Ishikawa (cell line): ENCODE data around the gene P2RY1.

Experiments used
- CREB1 ChIP-seq: IDR thresholded peaks from 2 replicates; pipeline ENCODE4 v1.6.1; 2012; ENCODE audit warnings: low read depth
- EGR1 ChIP-seq: IDR thresholded peaks from 2 replicates; pipeline ENCODE4 v1.6.1; 2012
- EP300 ChIP-seq: IDR thresholded peaks from 2 replicates; pipeline ENCODE4 v1.6.1; 2012; ENCODE audit warnings: borderline replicate concordance
- FOXM1 ChIP-seq: IDR thresholded peaks from 2 replicates; pipeline ENCODE4 v1.6.1; 2012; ENCODE audit warnings: low read depth, borderline replicate concordance
- NFIC ChIP-seq: IDR thresholded peaks from 2 replicates; pipeline ENCODE4 v1.6.1; 2012
- RAD21 ChIP-seq: IDR thresholded peaks from 2 replicates; pipeline ENCODE4 v1.6.1; 2012; ENCODE audit warnings: low read depth
- TAF1 ChIP-seq: IDR thresholded peaks from 2 replicates; pipeline ENCODE4 v1.6.1; 2012; ENCODE audit warnings: low read depth, mild to moderate bottlenecking
- TCF12 ChIP-seq: IDR thresholded peaks from 2 replicates; pipeline ENCODE4 v1.6.1; 2012; ENCODE audit warnings: low read depth
- ZBTB7A ChIP-seq: IDR thresholded peaks from 2 replicates; pipeline ENCODE4 v1.6.1; 2012; ENCODE audit warnings: low read depth
- TF ChIP-seq, protein P1 (sequence below): IDR thresholded peaks from 2 replicates; pipeline ENCODE4 v1.6.1; 2012; ENCODE audit warnings: low read depth, mild to moderate bottlenecking
- TF ChIP-seq, protein P2 (sequence below): IDR thresholded peaks from 2 replicates; pipeline ENCODE4 v1.6.1; 2012
- TF ChIP-seq, protein P3 (sequence below): IDR thresholded peaks from 2 replicates; pipeline ENCODE4 v1.6.1; 2012

DNA sequence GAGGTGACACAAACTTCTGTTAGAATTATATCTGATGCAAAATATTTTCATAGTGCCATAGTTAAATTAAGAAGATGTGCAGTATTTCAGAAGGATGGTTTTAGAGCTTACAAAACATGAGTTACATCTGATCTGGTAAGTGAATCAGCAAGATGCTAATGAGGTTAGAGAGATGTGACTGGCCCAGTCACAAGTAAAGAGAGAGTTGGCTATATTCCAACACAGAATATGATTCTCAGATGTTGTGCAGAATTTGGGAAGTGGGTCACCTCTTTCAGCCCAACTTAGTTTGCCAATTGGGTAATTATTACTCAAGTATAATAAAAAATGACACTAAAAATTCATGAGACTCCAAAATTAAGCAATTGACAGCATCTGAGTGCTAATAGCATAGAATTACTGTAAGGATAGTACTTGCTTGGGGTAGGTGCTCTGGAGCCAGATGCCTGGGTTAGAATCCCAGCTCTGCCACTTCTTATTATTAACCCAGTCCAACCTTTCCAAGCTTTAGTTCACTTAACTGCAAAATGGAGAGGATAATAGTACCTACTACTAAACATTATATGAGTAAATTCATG lies 30.8 kb downstream of the P2RY1 start:
- TF ChIP-seq FOXM1 (no peak), RAD21 (no peak), EP300 (no peak), TCF12 (no peak), NFIC (no peak), TAF1 (no peak), CREB1 (no peak), EGR1 (no peak), ZBTB7A (no peak)
- TF ChIP-seq, protein P1, sequence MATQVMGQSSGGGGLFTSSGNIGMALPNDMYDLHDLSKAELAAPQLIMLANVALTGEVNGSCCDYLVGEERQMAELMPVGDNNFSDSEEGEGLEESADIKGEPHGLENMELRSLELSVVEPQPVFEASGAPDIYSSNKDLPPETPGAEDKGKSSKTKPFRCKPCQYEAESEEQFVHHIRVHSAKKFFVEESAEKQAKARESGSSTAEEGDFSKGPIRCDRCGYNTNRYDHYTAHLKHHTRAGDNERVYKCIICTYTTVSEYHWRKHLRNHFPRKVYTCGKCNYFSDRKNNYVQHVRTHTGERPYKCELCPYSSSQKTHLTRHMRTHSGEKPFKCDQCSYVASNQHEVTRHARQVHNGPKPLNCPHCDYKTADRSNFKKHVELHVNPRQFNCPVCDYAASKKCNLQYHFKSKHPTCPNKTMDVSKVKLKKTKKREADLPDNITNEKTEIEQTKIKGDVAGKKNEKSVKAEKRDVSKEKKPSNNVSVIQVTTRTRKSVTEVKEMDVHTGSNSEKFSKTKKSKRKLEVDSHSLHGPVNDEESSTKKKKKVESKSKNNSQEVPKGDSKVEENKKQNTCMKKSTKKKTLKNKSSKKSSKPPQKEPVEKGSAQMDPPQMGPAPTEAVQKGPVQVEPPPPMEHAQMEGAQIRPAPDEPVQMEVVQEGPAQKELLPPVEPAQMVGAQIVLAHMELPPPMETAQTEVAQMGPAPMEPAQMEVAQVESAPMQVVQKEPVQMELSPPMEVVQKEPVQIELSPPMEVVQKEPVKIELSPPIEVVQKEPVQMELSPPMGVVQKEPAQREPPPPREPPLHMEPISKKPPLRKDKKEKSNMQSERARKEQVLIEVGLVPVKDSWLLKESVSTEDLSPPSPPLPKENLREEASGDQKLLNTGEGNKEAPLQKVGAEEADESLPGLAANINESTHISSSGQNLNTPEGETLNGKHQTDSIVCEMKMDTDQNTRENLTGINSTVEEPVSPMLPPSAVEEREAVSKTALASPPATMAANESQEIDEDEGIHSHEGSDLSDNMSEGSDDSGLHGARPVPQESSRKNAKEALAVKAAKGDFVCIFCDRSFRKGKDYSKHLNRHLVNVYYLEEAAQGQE: no peak
- TF ChIP-seq, protein P2, sequence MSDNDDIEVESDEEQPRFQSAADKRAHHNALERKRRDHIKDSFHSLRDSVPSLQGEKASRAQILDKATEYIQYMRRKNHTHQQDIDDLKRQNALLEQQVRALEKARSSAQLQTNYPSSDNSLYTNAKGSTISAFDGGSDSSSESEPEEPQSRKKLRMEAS: no peak
- TF ChIP-seq, protein P3, sequence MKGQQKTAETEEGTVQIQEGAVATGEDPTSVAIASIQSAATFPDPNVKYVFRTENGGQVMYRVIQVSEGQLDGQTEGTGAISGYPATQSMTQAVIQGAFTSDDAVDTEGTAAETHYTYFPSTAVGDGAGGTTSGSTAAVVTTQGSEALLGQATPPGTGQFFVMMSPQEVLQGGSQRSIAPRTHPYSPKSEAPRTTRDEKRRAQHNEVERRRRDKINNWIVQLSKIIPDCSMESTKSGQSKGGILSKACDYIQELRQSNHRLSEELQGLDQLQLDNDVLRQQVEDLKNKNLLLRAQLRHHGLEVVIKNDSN: no peak
